ENCODE measurements around the gene TBC1D2. TPM values are rescaled to one million over a fixed set of nuclear protein-coding genes. Genes with fewer than 3 reads are reported as not detected.

TBC1D2 gene
- total and polyA plus RNA-seq, 2 of the 13 experiments (the other 11 are each of a cell fraction or from before 2014, with no cell fraction given) = 2.0 to 2.8 TPM

GRCh38 chr9:98276907-98277469, 21.5 kb upstream of the TBC1D2 start:
- no peaks in the 10 kb centered on the region for H3K9me3 ChIP-seq (ENCODE audit: low read length)
- H3K9ac ChIP-seq (ENCODE audit: insufficient read depth, low read depth, low read length) = no peak overlapping the region
- in situ Hi-C loops (cut with HindIII; ENCODE audit: extremely low pct_ligation_motif_present, low pct_unique_long_range_greater_than_20kb) (no loop called here), intact Hi-C loops (cut with micrococcal nuclease; ENCODE audit: unreplicated experiment) (no loop called here)
- no peaks in the 10 kb centered on the region for H3K79me2 ChIP-seq (ENCODE audit: insufficient read depth, low read length)
- no TSS peak for BruUV-seq (replicated peaks)
- FAIRE-seq = no peak
- H3K4me1 ChIP-seq (ENCODE audit: insufficient read depth, low read length) = no peaks in the 10 kb centered on the region
- H4K20me1 ChIP-seq (ENCODE audit: insufficient read depth, low read length) = no peaks in the 10 kb centered on the region
- no peak overlapping the region for H3K4me3 ChIP-seq (replicated peaks in 1 of 3; ENCODE audit: insufficient read depth in 1 of 3, low read depth in 2 of 3, low read length in 3 of 3)
- 21% methylated on average over 10 of the region's 10 CpGs for WGBS (ENCODE audit: low lambda C conversion rate)
- ChIA-PET POLR2A (no interaction called here), CTCF (ENCODE audit: low intra/inter-chr PET ratio, low total read pairs) (no interaction called here)
- no peaks in the 10 kb centered on the region for H3K36me3 ChIP-seq (replicated peaks in 1 of 2; ENCODE audit: control insufficient read depth in 1 of 2, insufficient read depth in 2 of 2, low read length in 2 of 2)
- H3K27ac ChIP-seq (ENCODE audit: extremely low read length, insufficient read depth, low read length) = no peak overlapping the region
- ATAC-seq = no peak
- H2AFZ ChIP-seq (ENCODE audit: low read length) = no peak overlapping the region
- H3K27me3 ChIP-seq (ENCODE audit: control insufficient read depth in 1 of 2, insufficient read depth in 2 of 2, low read length in 2 of 2) = peaks cover 3 to 47% of the 10 kb centered on the region in 2 experiments; a peak in 4 of 5 replicates
- DNase-seq (ENCODE audit: low spot score) = no peak
- H3K4me2 ChIP-seq (ENCODE audit: low read depth, low read length) = no peak overlapping the region
- TF ChIP-seq ZHX1 (CRISPR knock-in tag; IDR thresholded peaks at IDR 0.05; ENCODE audit: low read depth) = no peak
- TF ChIP-seq JARID2 (CRISPR knock-in tag; IDR thresholded peaks at IDR 0.05; ENCODE audit: insufficient replicate concordance) = no peak
- no peak for TF ChIP-seq KLF11 (CRISPR knock-in tag; IDR thresholded peaks at IDR 0.05)
- no peak for TF ChIP-seq BRD4 (CRISPR knock-in tag; IDR thresholded peaks at IDR 0.05)
- TF ChIP-seq RFX3 (CRISPR knock-in tag; IDR thresholded peaks at IDR 0.05) = no peak
- TF ChIP-seq KAT7 (CRISPR knock-in tag; IDR thresholded peaks at IDR 0.05; ENCODE audit: borderline replicate concordance) = no peak
- no peak for TF ChIP-seq KAT2B (IDR thresholded peaks at IDR 0.05; ENCODE audit: borderline replicate concordance, low read depth, low read length)
- no peak for TF ChIP-seq KDM1A (CRISPR knock-in tag; IDR thresholded peaks at IDR 0.05)
- no peak for TF ChIP-seq GABPA (IDR thresholded peaks at IDR 0.05; ENCODE audit: low read depth, low read length)
- TF ChIP-seq GABPA (CRISPR knock-in tag; IDR thresholded peaks at IDR 0.05; ENCODE audit: low read depth) = no peak
- TF ChIP-seq CREB1 (IDR thresholded peaks at IDR 0.05) = no peak
- no peak for TF ChIP-seq CREB1 (CRISPR knock-in tag; IDR thresholded peaks at IDR 0.05)
- no peak for TF ChIP-seq POGK (CRISPR knock-in tag; conservative IDR thresholded peaks at IDR 0.05)
- no peak for TF ChIP-seq CBFB (CRISPR knock-in tag; IDR thresholded peaks at IDR 0.05)
- no peak for TF ChIP-seq POLR2A (IDR thresholded peaks at IDR 0.05; ENCODE audit: insufficient read depth in 1 of 2, low read depth in 2 of 2, low read length in 2 of 2)
- no peak for TF ChIP-seq ZNF367 (CRISPR knock-in tag; IDR thresholded peaks at IDR 0.05; ENCODE audit: borderline replicate concordance)
- TF ChIP-seq ATF1 (CRISPR knock-in tag; IDR thresholded peaks at IDR 0.05) = no peak
- TF ChIP-seq ZMYM2 (CRISPR knock-in tag; IDR thresholded peaks at IDR 0.05) = no peak
- no peak for TF ChIP-seq CEBPG (CRISPR knock-in tag; IDR thresholded peaks at IDR 0.05)
- no peak for TF ChIP-seq ZNF609 (CRISPR knock-in tag; IDR thresholded peaks at IDR 0.05; ENCODE audit: borderline replicate concordance)

Data from HepG2 (cell line).